Esophagus (tissue), 2 donors: ENCODE data around the gene G6PC2. TPM values are rescaled to one million over a fixed set of nuclear protein-coding genes. Genes with fewer than 3 reads are reported as not detected.

Experiments used
- H3K27ac ChIP-seq, 2 donors: one replicate each; pipeline ENCODE4 v1.5.1; 2013; ENCODE audit warnings: low read depth in 2 of 2, mild to moderate bottlenecking in 2 of 2, inconsistent platforms in 1 of 2, low read length in 1 of 2, moderate library complexity in 1 of 2
- H3K27me3 ChIP-seq, 2 donors: one replicate each; pipeline ENCODE4 v1.6.1; 2013; ENCODE audit warnings: low read length in 2 of 2, control low read depth in 1 of 2, mild to moderate bottlenecking in 1 of 2; ENCODE audit not compliant: insufficient read depth in 2 of 2, control insufficient read depth in 1 of 2
- H3K36me3 ChIP-seq, 2 donors: one replicate each; pipeline ENCODE4 v1.6.1; 2013; ENCODE audit warnings: low read length in 1 of 2; ENCODE audit not compliant: control insufficient read depth in 2 of 2, insufficient read depth in 2 of 2
- H3K4me1 ChIP-seq, 2 donors: one replicate each; pipeline ENCODE4 v1.6.1; 2013; ENCODE audit warnings: low read length in 1 of 2; ENCODE audit not compliant: control insufficient read depth in 2 of 2, insufficient read depth in 2 of 2
- H3K4me3 ChIP-seq, 2 donors: one replicate each; pipeline ENCODE4 v1.5.1; 2013; ENCODE audit warnings: low read length in 2 of 2, mild to moderate bottlenecking in 2 of 2, low read depth in 1 of 2, moderate library complexity in 1 of 2
- H3K9me3 ChIP-seq, 2 donors: one replicate each; pipeline ENCODE4 v1.6.1; 2013; ENCODE audit warnings: mild to moderate bottlenecking in 2 of 2, low read depth in 1 of 2, low read length in 1 of 2, moderate library complexity in 1 of 2; ENCODE audit not compliant: control insufficient read depth in 2 of 2, insufficient read depth in 1 of 2
- WGBS, 2 donors: extraction: QIAGEN DNeasy Blood & Tissue Kit; methylation state at CpG; one replicate each; pipeline ENCODE4 v1.1.7; 2013; 5-methylcytosine and 5-hydroxymethylcytosine counted together
- polyA plus RNA-seq, 2 donors: library from polyadenylated mRNA; stranded (reverse); fragments of 200-250 nt; gene quantifications; one replicate each; pipeline ENCODE4 v1.2.3, GENCODE V29; 2013
- donor health status: healthy with polysubstance abuse.
- donor health status: Bipolar disorder and iron deficiency.

Gene G6PC2
- polyA plus RNA-seq, 2 donors, result 0.01 TPM; not detected in 1

- no peak overlapping the region for H3K4me3 ChIP-seq
- 94% methylated on average over 1 of the region's 1 CpG for WGBS, 2 donors
- no peaks in the 10 kb centered on the region for H3K9me3 ChIP-seq
- no peaks in the 10 kb centered on the region for H3K36me3 ChIP-seq
- H3K27ac ChIP-seq, result no peak overlapping the region
- H3K27me3 ChIP-seq, result no peaks in the 10 kb centered on the region
- peaks cover 0 to 2% of the 10 kb centered on the region in 2 donors for H3K4me1 ChIP-seq
Measured at GRCh38 chr2:168939061-168939460, 38.0 kb downstream of the G6PC2 start.

- no peaks in the 10 kb centered on the region for H3K27me3 ChIP-seq
- H3K9me3 ChIP-seq, result no peaks in the 10 kb centered on the region
- no peaks in the 10 kb centered on the region for H3K36me3 ChIP-seq
- H3K27ac ChIP-seq, result no peak overlapping the region
- H3K4me1 ChIP-seq, result peaks cover 0 to 2% of the 10 kb centered on the region in 2 donors
- H3K4me3 ChIP-seq, result no peak overlapping the region
- WGBS, 2 donors, result 82 to 83% methylated on average over 4 of the region's 4 CpGs
Measured at GRCh38 chr2:168939918-168940317, 38.8 kb downstream of the G6PC2 start.

- H3K27me3 ChIP-seq, result no peaks in the 10 kb centered on the region
- no peaks in the 10 kb centered on the region for H3K4me1 ChIP-seq
- no peak overlapping the region for H3K27ac ChIP-seq
- no peak overlapping the region for H3K4me3 ChIP-seq
- no peaks in the 10 kb centered on the region for H3K9me3 ChIP-seq
- H3K36me3 ChIP-seq, result no peaks in the 10 kb centered on the region
Measured at GRCh38 chr2:168941297-168941696, 40.2 kb downstream of the G6PC2 start.

GRCh38 chr2:168944065-168944464 lies 43.0 kb downstream of the G6PC2 start:
- Histone ChIP-seq H3K27me3 (no peaks in the 10 kb centered on the region), H3K36me3 (no peaks in the 10 kb centered on the region), H3K27ac (no peak overlapping the region), H3K4me1 (no peaks in the 10 kb centered on the region), H3K4me3 (no peak overlapping the region), H3K9me3 (no peaks in the 10 kb centered on the region)
- WGBS, 2 donors, result 82 to 85% methylated on average over 3 of the region's 3 CpGs

- H3K27ac ChIP-seq, result no peak overlapping the region
- WGBS, 2 donors, result 38 to 59% methylated on average over 4 of the region's 4 CpGs
Measured at GRCh38 chr2:168945508-168945907, 44.4 kb downstream of the G6PC2 start.

GRCh38 chr2:168948621-168949212 lies 47.6 kb downstream of the G6PC2 start:
- Histone ChIP-seq H3K9me3 (no peaks in the 10 kb centered on the region), H3K4me3 (no peak overlapping the region), H3K27me3 (no peaks in the 10 kb centered on the region), H3K27ac (no peak overlapping the region), H3K4me1 (no peaks in the 10 kb centered on the region), H3K36me3 (no peaks in the 10 kb centered on the region)
- 65 to 66% methylated on average over 6 of the region's 6 CpGs for WGBS, 2 donors

More at GRCh38 chr2:168945508-168945907, 44.4 kb downstream of the G6PC2 start:
- Histone ChIP-seq H3K36me3 (no peaks in the 10 kb centered on the region), H3K27me3 (no peaks in the 10 kb centered on the region), H3K9me3 (no peaks in the 10 kb centered on the region), H3K4me1 (no peaks in the 10 kb centered on the region), H3K4me3 (no peak overlapping the region)

GRCh38 chr2:168949324-168949723 lies 48.2 kb downstream of the G6PC2 start:
- WGBS, 2 donors, result 93 to 99% methylated on average over 1 of the region's 1 CpG
- H3K36me3 ChIP-seq, result no peaks in the 10 kb centered on the region
- H3K4me3 ChIP-seq, result no peak overlapping the region
- H3K27me3 ChIP-seq, result no peaks in the 10 kb centered on the region
- H3K4me1 ChIP-seq, result no peaks in the 10 kb centered on the region
- no peaks in the 10 kb centered on the region for H3K9me3 ChIP-seq
- H3K27ac ChIP-seq, result no peak overlapping the region

- Histone ChIP-seq H3K27me3 (no peaks in the 10 kb centered on the region), H3K36me3 (no peaks in the 10 kb centered on the region), H3K4me1 (no peaks in the 10 kb centered on the region), H3K4me3 (no peak overlapping the region), H3K9me3 (no peaks in the 10 kb centered on the region), H3K27ac (no peak overlapping the region)
- 91 to 98% methylated on average over 1 of the region's 1 CpG for WGBS, 2 donors
Measured at GRCh38 chr2:168951871-168952270, 50.8 kb downstream of the G6PC2 start.

- Histone ChIP-seq H3K27me3 (no peaks in the 10 kb centered on the region), H3K4me3 (no peak overlapping the region), H3K36me3 (no peaks in the 10 kb centered on the region), H3K27ac (no peak overlapping the region), H3K9me3 (no peaks in the 10 kb centered on the region), H3K4me1 (no peaks in the 10 kb centered on the region)
- 82 to 83% methylated on average over 1 of the region's 1 CpG for WGBS, 2 donors
Measured at GRCh38 chr2:168952424-168952823, 51.3 kb downstream of the G6PC2 start.

GRCh38 chr2:168954256-168954655 lies 53.2 kb downstream of the G6PC2 start:
- Histone ChIP-seq H3K4me3 (no peak overlapping the region), H3K27ac (no peak overlapping the region), H3K36me3 (no peaks in the 10 kb centered on the region), H3K4me1 (no peaks in the 10 kb centered on the region), H3K27me3 (no peaks in the 10 kb centered on the region), H3K9me3 (no peaks in the 10 kb centered on the region)
